Stimulated activated naive CD8-positive, alpha-beta T cell treated with anti-CD3 and anti-CD28 coated beads, Interleukin-15, amount 100 ng/mL, for 72 hours (primary cell): ENCODE results near the gene ARRDC5.
"Not testable (repeated sequence)": the region's sequence is repeated elsewhere in the genome, so short reads cannot be mapped to it uniquely, and the experiment has no call there.

Experiments used
- ATAC-seq: fragments of 150-1000 bp; cut with Tn5 transposase; 2 replicates; pipeline ENCODE4 v1.10.0; 2021; ENCODE audit warnings: mild to moderate bottlenecking, moderate library complexity
- DNase-seq, 2 donors: peaks; one replicate each; pipeline ENCODE4 v3.0.0; 2021 to 2022
- H3K27ac Mint-ChIP-seq, 2 donors: one replicate each; pipeline ENCODE4 v1.8.0; 2022; ENCODE audit warnings: mild to moderate bottlenecking in 2 of 2, mixed read lengths in 2 of 2, moderate library complexity in 2 of 2
- H3K27me3 Mint-ChIP-seq: one replicate; pipeline ENCODE4 v1.8.0; 2022; ENCODE audit warnings: mixed read lengths
- H3K4me1 Mint-ChIP-seq: one replicate; pipeline ENCODE4 v1.8.0; 2022; ENCODE audit warnings: mild to moderate bottlenecking, mixed read lengths
- H3K4me3 Mint-ChIP-seq, 2 donors: one replicate each; pipeline ENCODE4 v1.8.0; 2022; ENCODE audit warnings: mild to moderate bottlenecking in 2 of 2, mixed read lengths in 2 of 2, moderate library complexity in 1 of 2
- H3K9me3 Mint-ChIP-seq, 2 donors: one replicate each; pipeline ENCODE4 v1.8.0; 2022; ENCODE audit warnings: mixed read lengths in 2 of 2

Gene ARRDC5

GRCh38 chr19:4866595-4867424 lies 35.9 kb downstream of the ARRDC5 start:
- peak overlapping the region; percentile 81 to 84 for H3K4me3 Mint-ChIP-seq
- no peaks in the 10 kb centered on the region for H3K27me3 Mint-ChIP-seq
- H3K27ac Mint-ChIP-seq, result peak overlapping the region in 1 of 2 donors; percentile 34
- H3K9me3 Mint-ChIP-seq, result no peaks in the 10 kb centered on the region
- peaks cover 37% of the 10 kb centered on the region for H3K4me1 Mint-ChIP-seq
- peak; percentile 38 to 64 for DNase-seq
- ATAC-seq, result peak; percentile 17

- DNase-seq (no peak), ATAC-seq (no peak)
- Mint-ChIP-seq H3K9me3 (no peaks in the 10 kb centered on the region), H3K4me1 (peaks cover 5% of the 10 kb centered on the region), H3K4me3 (no peak overlapping the region), H3K27ac (no peak overlapping the region), H3K27me3 (no peaks in the 10 kb centered on the region)
These were observed 41.5 kb downstream of the ARRDC5 start for GRCh38 chr19:4861147-4861546.

- ATAC-seq, result no peak
- Mint-ChIP-seq H3K9me3 (no peaks in the 10 kb centered on the region), H3K27ac (no peak overlapping the region), H3K4me1 (peaks cover 4% of the 10 kb centered on the region), H3K4me3 (no peak overlapping the region), H3K27me3 (no peaks in the 10 kb centered on the region)
- no peak for DNase-seq
These were observed 43.0 kb downstream of the ARRDC5 start for GRCh38 chr19:4859697-4860096.

- ATAC-seq, DNase-seq, H3K4me1 Mint-ChIP-seq, H3K9me3 Mint-ChIP-seq, H3K4me3 Mint-ChIP-seq, H3K27me3 Mint-ChIP-seq: not testable (repeated sequence)
- peak overlapping the region in 1 of 2 donors; percentile 27 for H3K27ac Mint-ChIP-seq
These were observed 46.2 kb downstream of the ARRDC5 start for GRCh38 chr19:4856468-4856867.

GRCh38 chr19:4853506-4853905 lies 49.2 kb downstream of the ARRDC5 start:
- not testable (repeated sequence) for H3K9me3 Mint-ChIP-seq, H3K27ac Mint-ChIP-seq, ATAC-seq, DNase-seq, H3K4me1 Mint-ChIP-seq, H3K27me3 Mint-ChIP-seq, H3K4me3 Mint-ChIP-seq

- no peak for ATAC-seq
These were observed 50.2 kb downstream of the ARRDC5 start for GRCh38 chr19:4852484-4852883.

GRCh38 chr19:4851551-4852290 lies 51.0 kb downstream of the ARRDC5 start:
- Mint-ChIP-seq H3K27me3 (no peaks in the 10 kb centered on the region), H3K9me3 (no peaks in the 10 kb centered on the region), H3K4me3 (no peak overlapping the region), H3K27ac (no peak overlapping the region), H3K4me1 (peaks cover 5% of the 10 kb centered on the region)
- DNase-seq (peak; percentile 68 to 71), ATAC-seq (peak; percentile 84)

More at GRCh38 chr19:4852484-4852883, 50.2 kb downstream of the ARRDC5 start:
- no peak for DNase-seq
- peaks cover 5% of the 10 kb centered on the region for H3K4me1 Mint-ChIP-seq
- H3K9me3 Mint-ChIP-seq, result no peaks in the 10 kb centered on the region
- no peak overlapping the region for H3K27ac Mint-ChIP-seq
- no peaks in the 10 kb centered on the region for H3K27me3 Mint-ChIP-seq
- no peak overlapping the region for H3K4me3 Mint-ChIP-seq

GRCh38 chr19:4849019-4849418 lies 53.7 kb downstream of the ARRDC5 start:
- no peaks in the 10 kb centered on the region for H3K27me3 Mint-ChIP-seq
- H3K27ac Mint-ChIP-seq, result no peak overlapping the region
- peaks cover 5% of the 10 kb centered on the region for H3K4me1 Mint-ChIP-seq
- no peak overlapping the region for H3K4me3 Mint-ChIP-seq
- no peak for DNase-seq
- no peaks in the 10 kb centered on the region for H3K9me3 Mint-ChIP-seq
- no peak for ATAC-seq

- H3K27ac Mint-ChIP-seq, result peak overlapping the region in 1 of 2 donors; percentile 42
- no peak for ATAC-seq
These were observed 55.3 kb downstream of the ARRDC5 start for GRCh38 chr19:4847190-4847973.

GRCh38 chr19:4845975-4846374 lies 56.7 kb downstream of the ARRDC5 start:
- ATAC-seq, H3K4me3 Mint-ChIP-seq, H3K9me3 Mint-ChIP-seq, DNase-seq, H3K27me3 Mint-ChIP-seq, H3K4me1 Mint-ChIP-seq: not testable (repeated sequence)
- peak overlapping the region in 1 of 2 donors; percentile 57 for H3K27ac Mint-ChIP-seq

More at GRCh38 chr19:4847190-4847973, 55.3 kb downstream of the ARRDC5 start:
- DNase-seq, result no peak
- H3K4me3 Mint-ChIP-seq, result no peak overlapping the region
- peaks cover 5% of the 10 kb centered on the region for H3K4me1 Mint-ChIP-seq
- no peaks in the 10 kb centered on the region for H3K9me3 Mint-ChIP-seq
- H3K27me3 Mint-ChIP-seq, result no peaks in the 10 kb centered on the region

GRCh38 chr19:4844348-4845179 lies 58.1 kb downstream of the ARRDC5 start:
- Mint-ChIP-seq H3K27me3 (no peaks in the 10 kb centered on the region), H3K4me3 (no peak overlapping the region), H3K4me1 (no peaks in the 10 kb centered on the region), H3K9me3 (no peaks in the 10 kb centered on the region), H3K27ac (no peak overlapping the region)
- no peak for DNase-seq
- ATAC-seq, result no peak

- Mint-ChIP-seq H3K27me3 (no peaks in the 10 kb centered on the region), H3K4me3 (no peak overlapping the region), H3K4me1 (no peaks in the 10 kb centered on the region), H3K9me3 (no peaks in the 10 kb centered on the region), H3K27ac (no peak overlapping the region)
- DNase-seq, result no peak
- no peak for ATAC-seq
These were observed 59.1 kb downstream of the ARRDC5 start for GRCh38 chr19:4843647-4843965.
